ENCODE results near the gene AP4S1. TPM values are rescaled to one million over a fixed set of nuclear protein-coding genes. Genes with fewer than 3 reads are reported as not detected.

AP4S1 gene
- total and polyA plus RNA-seq, 2 of the 8 experiments (the other 6 are each of a cell fraction or from before 2014, with no cell fraction given), result 2.8 to 9.9 TPM

- Histone ChIP-seq H4K8ac (ENCODE audit: extremely low read depth, insufficient read depth, low read length) (no peak overlapping the region), H2BK5ac (ENCODE audit: low read depth, low read length) (no peak overlapping the region), H3K36me3 (ENCODE audit: control insufficient read depth in 2 of 4, insufficient read depth in 4 of 4, low read length in 3 of 4) (peaks cover 0 to 8% (median 0%) of the 10 kb centered on the region in 4 experiments; a peak in 2 of 8 replicates), H3K18ac (ENCODE audit: extremely low read depth, low read length) (no peak overlapping the region), H3K27me3 (replicated peaks in 1 of 4; ENCODE audit: control insufficient read depth in 3 of 4, extremely low read depth in 1 of 4, insufficient read depth in 3 of 4, low read length in 3 of 4) (no peaks in the 10 kb centered on the region), H3K56ac (replicated peaks; ENCODE audit: insufficient read length, low read depth, low read length) (no peak overlapping the region), H2BK12ac (ENCODE audit: low read depth, low read length) (no peak overlapping the region), H4K5ac (ENCODE audit: insufficient read length, low read depth, low read length) (no peak overlapping the region), H3K23me2 (ENCODE audit: low read depth, low read length) (no peaks in the 10 kb centered on the region), H3K4ac (replicated peaks; ENCODE audit: insufficient read length, low read depth, low read length) (no peak overlapping the region), H3K79me2 (ENCODE audit: control insufficient read depth in 1 of 2, insufficient read depth in 2 of 2, low read length in 2 of 2) (no peaks in the 10 kb centered on the region), H3K14ac (ENCODE audit: insufficient read length) (no peak overlapping the region), H2BK20ac (ENCODE audit: low read length) (no peak overlapping the region), H3K9ac (replicated peaks in 1 of 4; ENCODE audit: extremely low read depth in 1 of 4, low read depth in 3 of 4, low read length in 3 of 4) (no peak overlapping the region), H2BK15ac (ENCODE audit: low read length) (no peak overlapping the region), H2AK5ac (ENCODE audit: low read depth, low read length) (no peak overlapping the region), H3K27ac (ENCODE audit: low read depth, low read length) (no peak overlapping the region), H3K4me3 (ENCODE audit: extremely low read depth in 1 of 4, insufficient read depth in 2 of 4, low read depth in 3 of 4, low read length in 4 of 4) (no peak overlapping the region), H3K23ac (ENCODE audit: insufficient read length) (no peak overlapping the region), H3K79me1 (ENCODE audit: low read depth, low read length) (no peaks in the 10 kb centered on the region), H2AFZ (ENCODE audit: low read length) (no peak overlapping the region), H3K4me2 (ENCODE audit: insufficient read depth in 1 of 2, low read depth in 2 of 2, low read length in 2 of 2) (no peak overlapping the region), H4K20me1 (replicated peaks in 1 of 2; ENCODE audit: control insufficient read depth in 1 of 2, insufficient read depth in 2 of 2, low read length in 2 of 2) (no peaks in the 10 kb centered on the region), H3K4me1 (replicated peaks in 1 of 4; ENCODE audit: control insufficient read depth in 3 of 4, insufficient read depth in 4 of 4, low read length in 3 of 4) (no peaks in the 10 kb centered on the region), H3K9me3 (ENCODE audit: insufficient read depth in 2 of 2, low read depth in 1 of 2, low read length in 1 of 2) (no peaks in the 10 kb centered on the region), H4K91ac (replicated peaks; ENCODE audit: insufficient read length, low read length) (no peak overlapping the region), H2BK120ac (replicated peaks; ENCODE audit: low read depth, low read length) (no peak overlapping the region)
- 95% methylated on average over 5 of the region's 5 CpGs; no CpG with 5 or more reads in 1 of the 2 experiments for WGBS, 2 experiments (ENCODE audit: extremely low coverage in 1 of 2, insufficient coverage in 1 of 2, insufficient read length in 1 of 2, insufficient replicate concordance in 2 of 2, low coverage in 1 of 2, low lambda C conversion rate in 2 of 2, missing lambda C conversion rate in 1 of 2)
- no peak for FAIRE-seq
- POLR2A ChIA-PET (ENCODE audit: partially characterized antibody), result interaction anchor here (1.3 kb wide), 1 partner anchor 44 kb away, joined by 4 read pairs; the partner anchor contains the start of gene STRN3
- DNase-seq (ENCODE audit: low read depth in 1 of 2, low spot score in 2 of 2), result no peak
- CTCF ChIA-PET (ENCODE audit: partially characterized antibody), result interaction anchor here (0.6 to 1.1 kb wide), 2 partner anchors 10 to 87 kb away, joined by 3 read pairs; no protein-coding TSS in a partner anchor
- TF ChIP-seq TAF1 (IDR thresholded peaks at IDR 0.05; ENCODE audit: low read depth, low read length) (no peak), SAP30 (IDR thresholded peaks at IDR 0.05; ENCODE audit: insufficient read depth, insufficient replicate concordance, low read length) (no peak), TCF12 (IDR thresholded peaks at IDR 0.05; ENCODE audit: low read depth, low read length) (no peak), CREB1 (IDR thresholded peaks at IDR 0.05) (no peak), POLR2A (IDR thresholded peaks at IDR 0.05; ENCODE audit: control extremely low read depth in 1 of 2, low read depth in 2 of 2, low read length in 2 of 2) (no peak), YY1 (IDR thresholded peaks at IDR 0.05; ENCODE audit: low read depth, low read length) (no peak), PHF8 (conservative IDR thresholded peaks at IDR 0.05; ENCODE audit: low read depth, low read length) (no peak), EP300 (IDR thresholded peaks at IDR 0.05; ENCODE audit: borderline replicate concordance in 1 of 2, low read depth in 2 of 2, low read length in 2 of 2) (no peak), POU5F1 (IDR thresholded peaks at IDR 0.05; ENCODE audit: low read depth, low read length) (no peak), MAX (IDR thresholded peaks at IDR 0.05) (no peak), CEBPB (IDR thresholded peaks at IDR 0.05; ENCODE audit: low read depth, low read length) (no peak), GTF2F1 (IDR thresholded peaks at IDR 0.05; ENCODE audit: borderline replicate concordance, low read depth, low read length) (no peak), NANOG (IDR thresholded peaks at IDR 0.05; ENCODE audit: insufficient read depth, low read depth, low read length, poor library complexity, severe bottlenecking) (no peak), SIN3A (conservative IDR thresholded peaks at IDR 0.05 in 1 of 2, IDR thresholded peaks at IDR 0.05 in 1 of 2; ENCODE audit: low read depth in 1 of 2, low read length in 2 of 2) (no peak), EZH2 (IDR thresholded peaks at IDR 0.05; ENCODE audit: low read depth, low read length, severe bottlenecking) (no peak)
Observed at GRCh38 chr14:31070431-31070830, 45.0 kb downstream of the AP4S1 start.
